Gastrocnemius medialis (tissue), 4 donors: ENCODE data around the gene HPCAL4. TPM values are rescaled to one million over a fixed set of nuclear protein-coding genes. Genes with fewer than 3 reads are reported as not detected.

Source experiments
- ATAC-seq, 2 donors: fragments of 150-250 bp; one replicate each; pipeline ENCODE4 v1.9.1; 2016
- DNase-seq, 2 donors: peaks; one replicate each; pipeline ENCODE4 v3.0.0-alpha.2; 2019
- H3K27ac ChIP-seq, 4 donors: fragments of 200-600 bp; sonication (generic); 1 replicate in 1 of 4; 2 replicates in 3 of 4; pipeline ENCODE4 v1.5.1; 2016 to 2018; ENCODE audit warnings: mild to moderate bottlenecking in 2 of 4, moderate library complexity in 1 of 4
- H3K27me3 ChIP-seq, 3 donors: fragments of 200-600 bp; sonication (generic) in 2 of 3; 1 replicate in 1 of 3; 2 replicates in 2 of 3; pipeline versions ENCODE4 v1.5.1 to v1.6.0; 2016 to 2019; ENCODE audit warnings: mild to moderate bottlenecking in 1 of 3, moderate library complexity in 1 of 3
- H3K36me3 ChIP-seq, 2 donors: fragments of 200-600 bp; sonication (generic) in 1 of 2; one replicate each; pipeline ENCODE4 v1.5.1; 2017 to 2018
- H3K4me1 ChIP-seq, 2 donors: fragments of 200-600 bp; sonication (generic) in 1 of 2; one replicate each; pipeline ENCODE4 v1.5.1; 2016 to 2017; ENCODE audit warnings: mild to moderate bottlenecking in 2 of 2
- H3K4me3 ChIP-seq, 4 donors: fragments of 200-600 bp; sonication (generic) in 3 of 4; 1 replicate in 1 of 4; 2 replicates in 3 of 4; pipeline ENCODE4 v1.5.1; 2016 to 2019; ENCODE audit warnings: mild to moderate bottlenecking in 2 of 4
- H3K9me3 ChIP-seq, 3 donors: fragments of 200-600 bp; sonication (generic) in 2 of 3; 1 replicate in 1 of 3; 2 replicates in 2 of 3; pipeline ENCODE4 v1.5.1; 2016 to 2019
- POLR2A ChIP-seq, 2 donors: fragments of 450-650 bp; IDR thresholded peaks; one replicate each; pipeline ENCODE4 v1.6.1; 2017; ENCODE audit warnings: antibody characterized with exemption in 2 of 2, mild to moderate bottlenecking in 2 of 2, moderate library complexity in 2 of 2
- in situ Hi-C, 4 donors: fragments of 200-750 bp; cut with MboI; loops; one replicate each; pipeline versions ENCODE4 v1.15.0 to v1.8.0; 2017; ENCODE audit warnings: low sequenced_read_pairs in 4 of 4
- intact Hi-C: fragments of 100-400 bp; cut with DNase I; formaldehyde crosslinking; loops from one replicate; pipeline ENCODE4 v1.15.1; 2023; ENCODE audit warnings: low total_unique reads
- total RNA-seq, 4 donors: library from RNA; depleted of rRNA; stranded (reverse); fragments of >200 nt; gene quantifications; one replicate each; pipeline versions ENCODE4 v1.1.0 to v1.2.3, GENCODE V29; 2016
- TF ChIP-seq, protein P1 (sequence below), 5 experiments: fragments of 450-650 bp in 3 of 5; fragments of 200-600 bp in 2 of 5; sonication (generic) in 2 of 5; IDR thresholded peaks in 4 of 5; conservative IDR thresholded peaks in 1 of 5; 1 replicate in 4 of 5; 2 replicates in 1 of 5; pipeline ENCODE4 v1.5.1; 2016 to 2019; ENCODE audit warnings: antibody characterized with exemption in 5 of 5, mild to moderate bottlenecking in 3 of 5, moderate library complexity in 3 of 5

Gene HPCAL4
- total RNA-seq, 4 donors from 2014 or later, result 0.92 to 9.0 (median 3.2) TPM

- no peak overlapping the region for H3K4me3 ChIP-seq
- peak overlapping the region; percentile 74 to 97 (median 86) for H3K27ac ChIP-seq
- H3K4me1 ChIP-seq, result peaks cover 21 to 37% of the 10 kb centered on the region in 2 donors
- TF ChIP-seq, protein P1, sequence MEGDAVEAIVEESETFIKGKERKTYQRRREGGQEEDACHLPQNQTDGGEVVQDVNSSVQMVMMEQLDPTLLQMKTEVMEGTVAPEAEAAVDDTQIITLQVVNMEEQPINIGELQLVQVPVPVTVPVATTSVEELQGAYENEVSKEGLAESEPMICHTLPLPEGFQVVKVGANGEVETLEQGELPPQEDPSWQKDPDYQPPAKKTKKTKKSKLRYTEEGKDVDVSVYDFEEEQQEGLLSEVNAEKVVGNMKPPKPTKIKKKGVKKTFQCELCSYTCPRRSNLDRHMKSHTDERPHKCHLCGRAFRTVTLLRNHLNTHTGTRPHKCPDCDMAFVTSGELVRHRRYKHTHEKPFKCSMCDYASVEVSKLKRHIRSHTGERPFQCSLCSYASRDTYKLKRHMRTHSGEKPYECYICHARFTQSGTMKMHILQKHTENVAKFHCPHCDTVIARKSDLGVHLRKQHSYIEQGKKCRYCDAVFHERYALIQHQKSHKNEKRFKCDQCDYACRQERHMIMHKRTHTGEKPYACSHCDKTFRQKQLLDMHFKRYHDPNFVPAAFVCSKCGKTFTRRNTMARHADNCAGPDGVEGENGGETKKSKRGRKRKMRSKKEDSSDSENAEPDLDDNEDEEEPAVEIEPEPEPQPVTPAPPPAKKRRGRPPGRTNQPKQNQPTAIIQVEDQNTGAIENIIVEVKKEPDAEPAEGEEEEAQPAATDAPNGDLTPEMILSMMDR (IDR thresholded peaks at IDR 0.05 in 4 of 5, conservative IDR thresholded peaks at IDR 0.05 in 1 of 5), result no peak
- TF ChIP-seq POLR2A (IDR thresholded peaks at IDR 0.05), result no peak
- no peaks in the 10 kb centered on the region for H3K9me3 ChIP-seq
- intact Hi-C loops, result loop anchor here (1.0 kb wide), 1 partner anchor 14 kb away; the partner anchor contains the start of gene HPCAL4
- no peaks in the 10 kb centered on the region for H3K27me3 ChIP-seq
- ATAC-seq, result peak; percentile 74 to 78
- DNase-seq, result peak; percentile 77 to 88
- no peaks in the 10 kb centered on the region for H3K36me3 ChIP-seq
- in situ Hi-C loops, result no loop called here
Observed at GRCh38 chr1:39676948-39677548, 14.2 kb downstream of the HPCAL4 start.

- in situ Hi-C loops (no loop called here), intact Hi-C loops (no loop called here)
- peak; percentile 43 to 88 for DNase-seq
- Histone ChIP-seq H3K4me3 (no peak overlapping the region), H3K27ac (peak overlapping the region; percentile 93 to 97 (median 96)), H3K36me3 (no peaks in the 10 kb centered on the region), H3K27me3 (no peaks in the 10 kb centered on the region), H3K4me1 (peaks cover 32 to 50% of the 10 kb centered on the region in 2 donors), H3K9me3 (no peaks in the 10 kb centered on the region)
- peak; percentile 34 to 39 for ATAC-seq
- TF ChIP-seq, protein P1 (IDR thresholded peaks at IDR 0.05 in 4 of 5, conservative IDR thresholded peaks at IDR 0.05 in 1 of 5), result no peak
- no peak for TF ChIP-seq POLR2A (IDR thresholded peaks at IDR 0.05)
Observed at GRCh38 chr1:39675220-39675619, 16.0 kb downstream of the HPCAL4 start.

- no peaks in the 10 kb centered on the region for H3K27me3 ChIP-seq
- H3K9me3 ChIP-seq, result no peaks in the 10 kb centered on the region
- H3K27ac ChIP-seq, result peak overlapping the region; percentile 93 to 97 (median 96)
- ATAC-seq (no peak), DNase-seq (no peak)
- intact Hi-C loops, result no loop called here
- in situ Hi-C loops, result no loop called here
- no peak overlapping the region for H3K4me3 ChIP-seq
- no peaks in the 10 kb centered on the region for H3K36me3 ChIP-seq
- TF ChIP-seq POLR2A (IDR thresholded peaks at IDR 0.05), result no peak
- TF ChIP-seq, protein P1 (IDR thresholded peaks at IDR 0.05 in 4 of 5, conservative IDR thresholded peaks at IDR 0.05 in 1 of 5), result no peak
- peaks cover 51 to 70% of the 10 kb centered on the region in 2 donors for H3K4me1 ChIP-seq
Observed at GRCh38 chr1:39673215-39673614, 18.0 kb downstream of the HPCAL4 start.

DNA sequence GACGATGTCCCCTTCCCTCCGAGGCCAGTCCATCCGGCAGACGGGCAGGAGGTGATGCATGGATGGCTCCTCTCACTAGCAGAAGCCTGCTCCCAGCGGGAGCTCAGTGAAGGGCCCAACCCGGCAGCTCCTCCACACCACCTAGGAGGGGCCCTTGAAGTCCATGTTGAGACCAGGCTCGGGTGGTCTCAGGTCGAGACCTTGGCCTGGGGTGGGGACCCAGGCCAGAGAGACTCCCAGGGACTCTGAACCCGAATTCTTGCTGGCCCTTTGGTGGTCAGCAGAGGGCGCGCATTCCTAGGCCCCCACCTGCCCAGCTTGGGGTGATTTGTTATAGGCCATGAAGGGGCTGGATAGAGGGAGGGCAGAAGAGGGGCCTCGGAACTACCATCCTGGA, 18.7 kb downstream of the HPCAL4 start:
- Histone ChIP-seq H3K4me1 (peaks cover 57 to 77% of the 10 kb centered on the region in 2 donors), H3K27ac (peak overlapping the region; percentile 93 to 97 (median 96)), H3K27me3 (no peaks in the 10 kb centered on the region), H3K4me3 (peak overlapping the region; percentile 65 to 78 (median 71)), H3K36me3 (no peaks in the 10 kb centered on the region), H3K9me3 (no peaks in the 10 kb centered on the region)
- DNase-seq (no peak), ATAC-seq (peak; percentile 11 to 12)
- in situ Hi-C loops (no loop called here), intact Hi-C loops (no loop called here)
- TF ChIP-seq POLR2A (IDR thresholded peaks at IDR 0.05), result no peak
- TF ChIP-seq, protein P1 (IDR thresholded peaks at IDR 0.05 in 4 of 5, conservative IDR thresholded peaks at IDR 0.05 in 1 of 5), result peak in 4 of 5 experiments; percentile 37 to 55 (median 45)
